Choroid plexus epithelial cell (primary cell): Measurements from ENCODE around the gene MPP3.

Source experiments
- DNase-seq: peaks from one replicate; pipeline ENCODE4 v3.0.0-alpha.2; 2010; ENCODE audit warnings: low read depth
- H3K4me3 ChIP-seq: 2 replicates; pipeline ENCODE4 v1.5.1; 2011; ENCODE audit warnings: low read depth, mild to moderate bottlenecking, control low read depth, low read length, moderate library complexity
- TF ChIP-seq, protein P1 (sequence below): conservative IDR thresholded peaks from 2 replicates; pipeline ENCODE4 v1.5.1; 2011; ENCODE audit warnings: low read depth, mild to moderate bottlenecking, control low read depth, inconsistent platforms, low read length, moderate library complexity

The MPP3 gene

GRCh38 chr17:43852571-43852970, 19.6 kb upstream of the MPP3 start:
- no peak overlapping the region for H3K4me3 ChIP-seq
- TF ChIP-seq, protein P1, sequence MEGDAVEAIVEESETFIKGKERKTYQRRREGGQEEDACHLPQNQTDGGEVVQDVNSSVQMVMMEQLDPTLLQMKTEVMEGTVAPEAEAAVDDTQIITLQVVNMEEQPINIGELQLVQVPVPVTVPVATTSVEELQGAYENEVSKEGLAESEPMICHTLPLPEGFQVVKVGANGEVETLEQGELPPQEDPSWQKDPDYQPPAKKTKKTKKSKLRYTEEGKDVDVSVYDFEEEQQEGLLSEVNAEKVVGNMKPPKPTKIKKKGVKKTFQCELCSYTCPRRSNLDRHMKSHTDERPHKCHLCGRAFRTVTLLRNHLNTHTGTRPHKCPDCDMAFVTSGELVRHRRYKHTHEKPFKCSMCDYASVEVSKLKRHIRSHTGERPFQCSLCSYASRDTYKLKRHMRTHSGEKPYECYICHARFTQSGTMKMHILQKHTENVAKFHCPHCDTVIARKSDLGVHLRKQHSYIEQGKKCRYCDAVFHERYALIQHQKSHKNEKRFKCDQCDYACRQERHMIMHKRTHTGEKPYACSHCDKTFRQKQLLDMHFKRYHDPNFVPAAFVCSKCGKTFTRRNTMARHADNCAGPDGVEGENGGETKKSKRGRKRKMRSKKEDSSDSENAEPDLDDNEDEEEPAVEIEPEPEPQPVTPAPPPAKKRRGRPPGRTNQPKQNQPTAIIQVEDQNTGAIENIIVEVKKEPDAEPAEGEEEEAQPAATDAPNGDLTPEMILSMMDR, result no peak
- DNase-seq, result no peak

DNA sequence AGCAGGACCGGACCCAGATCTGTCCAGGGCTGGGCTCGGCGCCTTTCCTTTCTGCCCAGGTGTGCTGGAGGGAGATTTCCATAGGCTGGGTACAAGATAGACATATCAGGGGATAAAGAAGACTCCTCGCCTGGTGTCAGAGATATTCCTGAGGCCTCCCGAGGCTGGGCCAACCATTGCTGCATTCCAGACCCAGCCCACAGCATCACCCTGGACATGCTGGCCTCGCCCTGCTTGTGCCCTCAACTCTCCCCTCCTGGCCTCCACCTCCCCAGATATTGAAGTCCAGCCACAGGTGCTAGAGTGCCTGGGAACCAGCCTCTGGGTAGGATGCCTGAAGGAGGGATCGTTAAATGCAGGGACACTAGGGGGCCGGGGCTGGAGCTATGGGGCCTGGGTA, 16.2 kb upstream of the MPP3 start:
- H3K4me3 ChIP-seq, result no peak overlapping the region
- no peak for DNase-seq
- TF ChIP-seq, protein P1, result no peak

DNA sequence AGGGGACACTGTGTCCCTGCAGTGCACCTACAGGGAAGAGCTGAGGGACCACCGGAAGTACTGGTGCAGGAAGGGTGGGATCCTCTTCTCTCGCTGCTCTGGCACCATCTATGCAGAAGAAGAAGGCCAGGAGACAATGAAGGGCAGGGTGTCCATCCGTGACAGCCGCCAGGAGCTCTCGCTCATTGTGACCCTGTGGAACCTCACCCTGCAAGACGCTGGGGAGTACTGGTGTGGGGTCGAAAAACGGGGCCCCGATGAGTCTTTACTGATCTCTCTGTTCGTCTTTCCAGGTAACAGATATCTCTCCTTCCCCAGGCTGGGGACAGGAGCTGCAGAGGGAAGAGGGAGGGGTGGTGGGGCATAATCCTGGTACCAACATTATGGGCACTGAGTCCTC, 15.7 kb upstream of the MPP3 start:
- TF ChIP-seq, protein P1, result no peak
- DNase-seq, result no peak
- H3K4me3 ChIP-seq, result no peak overlapping the region

- no peak for DNase-seq
- no peak within 1 kb of the TSS for H3K4me3 ChIP-seq
- TF ChIP-seq, protein P1, result no peak
Observed at GRCh38 chr17:43846963-43847371, 14.0 kb upstream of the MPP3 start, which contains the start of gene CD300LG. TSS of gene CD300LG (plus strand) at chr17:43847176. CDS start at chr17:43847217, 41 bp downstream.

DNA sequence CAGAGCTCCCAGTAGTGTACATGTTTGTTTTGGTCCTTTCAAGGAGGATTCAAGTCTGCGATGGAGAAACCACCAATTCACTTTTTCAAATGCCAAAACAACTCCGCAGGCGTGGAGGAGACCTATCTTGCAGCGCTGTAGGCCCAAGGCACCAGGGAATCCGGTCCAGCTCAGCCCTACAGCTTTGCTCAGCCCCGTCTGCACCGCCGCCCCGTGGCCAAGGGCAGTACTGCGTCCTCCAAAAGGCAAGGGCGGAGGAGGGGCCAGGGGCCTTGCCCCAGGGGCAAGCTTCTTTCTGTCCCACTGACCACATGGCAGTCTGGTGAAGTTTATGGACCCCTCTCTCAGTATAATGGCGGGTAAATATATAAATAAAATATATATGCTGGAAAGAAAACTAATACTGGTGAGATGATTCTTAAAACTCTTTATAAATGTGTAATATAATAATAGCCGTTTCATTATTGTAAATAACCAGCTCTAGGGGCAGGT, 13.3 kb upstream of the MPP3 start:
- TF ChIP-seq, protein P1, result peak; percentile 99
- peak; percentile 80 for DNase-seq
- H3K4me3 ChIP-seq, result no peak overlapping the region

GRCh38 chr17:43845766-43846165, 12.8 kb upstream of the MPP3 start:
- no peak for DNase-seq
- no peak overlapping the region for H3K4me3 ChIP-seq
- TF ChIP-seq, protein P1, result no peak

DNA sequence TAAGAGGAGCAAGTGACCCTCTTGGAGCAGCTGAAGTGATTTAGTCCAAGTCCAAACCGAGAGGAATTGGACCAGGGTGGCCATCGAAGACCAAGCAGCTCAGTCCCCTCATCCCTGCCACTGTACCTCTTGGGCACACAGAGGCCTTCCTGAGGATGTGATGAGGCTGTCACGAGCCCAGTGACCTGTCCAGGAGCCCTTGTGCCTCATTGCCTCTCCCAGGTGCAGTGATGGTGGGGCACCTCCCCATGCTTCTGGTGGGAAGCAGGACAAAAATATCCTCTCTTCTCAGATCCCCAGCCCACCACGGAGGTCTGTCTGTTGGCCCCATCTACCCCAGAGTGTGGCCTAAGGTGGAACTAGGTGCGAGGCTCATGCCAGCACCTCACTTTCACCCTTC, 11.3 kb upstream of the MPP3 start:
- DNase-seq, result no peak
- no peak overlapping the region for H3K4me3 ChIP-seq
- TF ChIP-seq, protein P1, result no peak
